ENCODE measurements around the gene CDC34. TPM values are rescaled to one million over a fixed set of nuclear protein-coding genes. Genes with fewer than 3 reads are reported as not detected.

CDC34 gene
- total RNA-seq, 6 experiments from 2014 or later = 44.8 to 81.8 (median 49.5) TPM

- no peak for TF ChIP-seq POLR2A (IDR thresholded peaks at IDR 0.05)
- DNase-seq (no peak), ATAC-seq (no peak)
- Histone ChIP-seq H3K27me3 (no peaks in the 10 kb centered on the region), H3K36me3 (no peaks in the 10 kb centered on the region), H3K4me3 (no peak overlapping the region), H3K4me1 (peaks cover 0 to 2% (median 0%) of the 10 kb centered on the region in 4 donors), H3K27ac (no peak overlapping the region), H3K9me3 (no peaks in the 10 kb centered on the region)
- intact Hi-C loops (cut with DNase I) = no loop called here
- WGBS (ENCODE audit: insufficient coverage, low coverage, low lambda C conversion rate, missing lambda C conversion rate) = 45% methylated on average over 9 of the region's 10 CpGs
These were observed 36.5 kb upstream of the CDC34 start for GRCh38 chr19:495081-495401.

GRCh38 chr19:495402-496111, 36.0 kb upstream of the CDC34 start:
- DNase-seq = no peak

GRCh38 chr19:496112-496665, 35.4 kb upstream of the CDC34 start, which contains the start of gene MADCAM1:
MADCAM1 (plus strand) TSS chr19:496486; CDS start chr19:496500, 14 bp downstream.
- Histone ChIP-seq H3K4me3 (no peak within 1 kb of the TSS), H3K4me1 (no peaks in the 10 kb centered on the region), H3K27ac (no peak within 1 kb of the TSS), H3K27me3 (no peaks in the 10 kb centered on the region), H3K36me3 (no peaks in the 10 kb centered on the region), H3K9me3 (no peaks in the 10 kb centered on the region)
- ATAC-seq = no peak
- intact Hi-C loops (cut with DNase I) = no loop called here
- WGBS (ENCODE audit: insufficient coverage, low coverage, low lambda C conversion rate, missing lambda C conversion rate) = 7% methylated on average over 23 of the region's 33 CpGs
- DNase-seq = no peak
- TF ChIP-seq POLR2A (IDR thresholded peaks at IDR 0.05) (no peak), CTCF (IDR thresholded peaks at IDR 0.05) (no peak)

More at GRCh38 chr19:495402-496111, 36.0 kb upstream of the CDC34 start:
- 40% methylated on average over 2 of the region's 32 CpGs for WGBS (ENCODE audit: insufficient coverage, low coverage, low lambda C conversion rate, missing lambda C conversion rate)
- peak; percentile 53 to 67 (median 64) for TF ChIP-seq CTCF (IDR thresholded peaks at IDR 0.05)
- no peak for TF ChIP-seq POLR2A (IDR thresholded peaks at IDR 0.05)
- peak; percentile 37 to 59 (median 54) for ATAC-seq
- Histone ChIP-seq H3K9me3 (no peaks in the 10 kb centered on the region), H3K4me3 (no peak overlapping the region), H3K27ac (no peak overlapping the region), H3K27me3 (no peaks in the 10 kb centered on the region), H3K4me1 (no peaks in the 10 kb centered on the region), H3K36me3 (no peaks in the 10 kb centered on the region)
- intact Hi-C loops (cut with DNase I) = no loop called here

GRCh38 chr19:496986-497385, 34.6 kb upstream of the CDC34 start:
- 9% methylated on average over 18 of the region's 18 CpGs for WGBS (ENCODE audit: insufficient coverage, low coverage, low lambda C conversion rate, missing lambda C conversion rate)
- intact Hi-C loops (cut with DNase I) = no loop called here

More at GRCh38 chr19:496986-497385, 34.6 kb upstream of the CDC34 start:
- H3K4me3 ChIP-seq = no peak overlapping the region
- H3K9me3 ChIP-seq = no peaks in the 10 kb centered on the region
- H3K36me3 ChIP-seq = no peaks in the 10 kb centered on the region
- no peak overlapping the region for H3K27ac ChIP-seq
- DNase-seq = no peak
- H3K4me1 ChIP-seq = no peaks in the 10 kb centered on the region
- TF ChIP-seq CTCF (IDR thresholded peaks at IDR 0.05) (no peak), POLR2A (IDR thresholded peaks at IDR 0.05) (no peak)
- ATAC-seq = no peak
- H3K27me3 ChIP-seq = no peaks in the 10 kb centered on the region
